ENCODE data around the gene CIC. TPM values are rescaled to one million over a fixed set of nuclear protein-coding genes. Genes with fewer than 3 reads are reported as not detected.

The CIC gene
- total RNA-seq, 1 donor from 2014 or later, result 96.5 TPM

DNA sequence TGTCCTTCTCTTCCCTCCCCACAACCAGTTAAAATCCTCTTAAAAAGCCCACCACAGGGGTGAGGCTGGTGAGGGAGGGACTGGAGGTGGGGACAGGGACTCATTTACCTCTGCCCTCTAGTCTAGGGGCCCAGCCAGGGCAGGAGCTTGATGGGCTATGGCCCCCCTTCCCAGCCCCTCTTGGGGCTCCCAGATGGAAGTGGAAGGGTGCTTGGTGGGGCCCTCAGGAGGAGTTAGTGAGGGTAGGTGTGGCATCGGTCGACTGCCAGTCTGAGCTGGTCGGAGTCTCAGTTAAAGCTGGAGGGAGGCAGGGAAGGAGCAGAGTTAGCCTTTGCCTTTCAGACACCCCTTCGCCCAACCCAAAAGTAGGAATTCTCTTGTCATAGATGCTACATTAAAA is 38.5 kb upstream of the CIC start:
- no peak overlapping the region for H3K27ac Mint-ChIP-seq
- POLR2A ChIA-PET, result interaction anchor here (0.5 to 2.1 kb wide), 3 partner anchors 12 to 32 kb away, joined by 3 to 5 read pairs (median 4); partner anchors contain the start of gene GSK3A
- no peak overlapping the region for H3K4me3 Mint-ChIP-seq

DNA sequence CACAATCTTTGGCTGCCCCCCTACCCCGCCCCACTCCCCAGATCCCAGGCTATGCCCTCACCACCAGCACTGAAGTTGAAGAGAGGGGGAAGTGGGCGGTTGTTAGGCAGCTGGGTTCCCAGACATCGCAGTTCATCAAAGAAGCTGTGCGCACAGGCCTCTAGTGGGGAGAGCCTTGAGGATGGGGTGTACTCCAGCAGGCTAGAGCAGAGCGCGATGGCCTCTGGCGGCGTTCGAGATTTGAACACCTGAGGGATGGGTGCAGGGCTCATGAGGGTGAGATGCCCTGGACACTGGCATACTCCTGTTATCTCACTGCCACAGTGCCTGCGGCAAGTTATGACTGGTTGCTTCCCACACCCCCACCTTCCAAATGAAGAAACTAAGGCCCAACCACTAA is 36.6 kb upstream of the CIC start:
- H3K27ac Mint-ChIP-seq, result no peak overlapping the region
- ATAC-seq (ENCODE audit: low read depth) (no peak), DNase-seq (no peak)
- intact Hi-C loops (cut with micrococcal nuclease), result no loop called here
- no peaks in the 10 kb centered on the region for H3K27me3 Mint-ChIP-seq
- H3K4me1 Mint-ChIP-seq, result no peaks in the 10 kb centered on the region
- H3K36me3 Mint-ChIP-seq (ENCODE audit: low read depth), result peaks cover 91% of the 10 kb centered on the region
- ChIA-PET POLR2A (interaction anchor here (0.5 kb wide), 1 partner anchor 48 kb away, joined by 8 read pairs; no protein-coding TSS in a partner anchor), CTCF (interaction anchor here (0.6 kb wide), 1 partner anchor 10 kb away, joined by 3 read pairs; no protein-coding TSS in a partner anchor)
- H3K4me3 Mint-ChIP-seq, result no peak overlapping the region
- TF ChIP-seq, protein P1, sequence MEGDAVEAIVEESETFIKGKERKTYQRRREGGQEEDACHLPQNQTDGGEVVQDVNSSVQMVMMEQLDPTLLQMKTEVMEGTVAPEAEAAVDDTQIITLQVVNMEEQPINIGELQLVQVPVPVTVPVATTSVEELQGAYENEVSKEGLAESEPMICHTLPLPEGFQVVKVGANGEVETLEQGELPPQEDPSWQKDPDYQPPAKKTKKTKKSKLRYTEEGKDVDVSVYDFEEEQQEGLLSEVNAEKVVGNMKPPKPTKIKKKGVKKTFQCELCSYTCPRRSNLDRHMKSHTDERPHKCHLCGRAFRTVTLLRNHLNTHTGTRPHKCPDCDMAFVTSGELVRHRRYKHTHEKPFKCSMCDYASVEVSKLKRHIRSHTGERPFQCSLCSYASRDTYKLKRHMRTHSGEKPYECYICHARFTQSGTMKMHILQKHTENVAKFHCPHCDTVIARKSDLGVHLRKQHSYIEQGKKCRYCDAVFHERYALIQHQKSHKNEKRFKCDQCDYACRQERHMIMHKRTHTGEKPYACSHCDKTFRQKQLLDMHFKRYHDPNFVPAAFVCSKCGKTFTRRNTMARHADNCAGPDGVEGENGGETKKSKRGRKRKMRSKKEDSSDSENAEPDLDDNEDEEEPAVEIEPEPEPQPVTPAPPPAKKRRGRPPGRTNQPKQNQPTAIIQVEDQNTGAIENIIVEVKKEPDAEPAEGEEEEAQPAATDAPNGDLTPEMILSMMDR (IDR thresholded peaks at IDR 0.05), result no peak
- no peaks in the 10 kb centered on the region for H3K9me3 Mint-ChIP-seq

More for the DNA sequence above, 38.5 kb upstream of the CIC start:
- DNase-seq (no peak), ATAC-seq (ENCODE audit: low read depth) (no peak)
- no peaks in the 10 kb centered on the region for H3K27me3 Mint-ChIP-seq
- intact Hi-C loops (cut with micrococcal nuclease), result no loop called here
- H3K36me3 Mint-ChIP-seq (ENCODE audit: low read depth), result peaks cover 90% of the 10 kb centered on the region
- no peaks in the 10 kb centered on the region for H3K9me3 Mint-ChIP-seq
- TF ChIP-seq, protein P1 (IDR thresholded peaks at IDR 0.05), result no peak
- CTCF ChIA-PET, result no interaction called here
- H3K4me1 Mint-ChIP-seq, result no peaks in the 10 kb centered on the region

DNA sequence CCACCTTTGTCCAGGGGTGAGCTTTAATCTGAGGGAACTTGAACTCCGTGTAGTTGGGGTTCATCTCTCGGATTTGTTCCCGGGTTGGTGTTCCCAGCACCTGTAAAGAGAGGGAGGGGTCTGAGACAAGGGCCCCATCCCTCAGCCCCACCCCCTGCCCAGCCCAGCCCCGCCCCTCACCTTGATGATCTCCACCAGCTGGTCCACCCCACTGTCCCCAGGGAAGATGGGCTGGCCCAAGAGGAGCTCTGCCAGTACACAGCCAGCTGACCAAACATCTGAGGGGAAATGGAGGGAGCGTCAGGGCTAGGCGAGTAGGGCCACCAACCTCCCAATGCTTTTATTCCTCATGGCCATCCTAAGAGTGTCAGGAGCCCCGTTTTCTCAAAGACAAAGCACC is 35.9 kb upstream of the CIC start:
- ChIA-PET POLR2A (interaction anchor here (0.6 to 1.9 kb wide), 2 partner anchors 9 to 12 kb away, joined by 4 to 7 read pairs; partner anchors contain the start of gene GSK3A), CTCF (interaction anchor here (0.6 kb wide), 1 partner anchor 11 kb away, joined by 3 read pairs; no protein-coding TSS in a partner anchor)
- no peaks in the 10 kb centered on the region for H3K27me3 Mint-ChIP-seq
- no peak overlapping the region for H3K27ac Mint-ChIP-seq
- no peak overlapping the region for H3K4me3 Mint-ChIP-seq
- ATAC-seq (ENCODE audit: low read depth) (no peak), DNase-seq (no peak)
- H3K36me3 Mint-ChIP-seq (ENCODE audit: low read depth), result peaks cover 86% of the 10 kb centered on the region
- TF ChIP-seq, protein P1 (IDR thresholded peaks at IDR 0.05), result no peak
- no peaks in the 10 kb centered on the region for H3K9me3 Mint-ChIP-seq
- H3K4me1 Mint-ChIP-seq, result no peaks in the 10 kb centered on the region
- intact Hi-C loops (cut with micrococcal nuclease), result no loop called here

DNA sequence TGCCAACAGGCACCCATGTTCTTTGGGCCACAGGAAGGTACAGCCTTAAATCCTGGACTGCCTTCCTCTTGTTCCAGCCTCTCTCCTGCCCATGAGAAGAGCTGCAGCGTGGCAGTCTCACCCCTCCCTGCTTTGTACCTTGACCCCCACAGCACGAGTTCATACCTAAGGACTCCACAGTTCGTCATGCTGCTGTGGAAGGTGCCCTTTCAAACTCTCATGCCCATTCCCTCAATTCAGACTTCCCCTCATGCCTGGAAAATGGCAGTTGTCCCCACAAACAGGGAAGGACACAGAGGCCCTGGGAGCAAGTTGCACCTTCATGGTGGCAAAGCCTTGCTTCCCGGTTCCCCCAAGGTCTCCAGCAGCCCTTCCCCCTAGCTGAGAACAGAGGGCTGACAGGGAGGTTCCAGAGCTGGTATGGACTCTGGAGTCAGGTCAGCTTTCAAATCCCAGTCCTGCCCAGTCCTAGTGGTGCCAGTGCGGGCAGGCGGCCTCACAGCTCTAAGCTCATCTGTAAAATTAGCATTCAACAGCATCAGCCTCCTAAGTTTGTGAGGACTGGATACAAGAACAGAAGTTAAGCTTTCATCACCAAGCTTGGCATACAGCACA is 35.3 kb upstream of the CIC start:
- Mint-ChIP-seq H3K27ac (peak overlapping the region; percentile 59), H3K27me3 (no peaks in the 10 kb centered on the region), H3K4me1 (no peaks in the 10 kb centered on the region), H3K4me3 (no peak overlapping the region), H3K36me3 (ENCODE audit: low read depth) (peaks cover 80% of the 10 kb centered on the region), H3K9me3 (no peaks in the 10 kb centered on the region)
- POLR2A ChIA-PET, result interaction anchor here (1.9 kb wide), 1 partner anchor 9 kb away, joined by 7 read pairs; the partner anchor contains the start of gene GSK3A
- no peak for DNase-seq
- no peak for ATAC-seq (ENCODE audit: low read depth)
- intact Hi-C loops (cut with micrococcal nuclease), result no loop called here
- TF ChIP-seq, protein P1 (IDR thresholded peaks at IDR 0.05), result no peak
- CTCF ChIA-PET, result no interaction called here

DNA sequence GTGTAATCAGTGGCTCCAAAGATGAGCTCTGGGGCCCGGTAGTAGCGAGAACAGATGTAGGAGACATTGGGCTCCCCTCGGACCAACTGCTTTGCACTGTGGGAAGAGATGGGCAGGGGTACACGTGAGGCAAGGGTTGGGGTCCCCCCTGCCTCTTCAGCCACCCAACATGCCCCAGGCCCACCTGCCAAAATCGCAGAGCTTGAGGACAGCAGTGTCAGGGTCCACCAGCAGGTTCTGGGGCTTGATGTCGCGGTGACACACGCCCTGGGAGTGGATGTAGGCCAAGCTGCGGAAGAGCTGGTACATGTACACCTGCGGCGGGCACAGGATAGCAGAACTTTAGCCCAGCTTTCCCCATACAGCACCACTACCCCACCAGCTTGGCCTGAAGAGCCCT is 34.7 kb upstream of the CIC start:
- H3K4me3 Mint-ChIP-seq, result no peak overlapping the region
- peaks cover 79% of the 10 kb centered on the region for H3K36me3 Mint-ChIP-seq (ENCODE audit: low read depth)
- no peak overlapping the region for H3K27ac Mint-ChIP-seq
- ATAC-seq (ENCODE audit: low read depth) (no peak), DNase-seq (no peak)
- ChIA-PET POLR2A (interaction anchor here (1.9 kb wide), 1 partner anchor 8 kb away, joined by 7 read pairs; the partner anchor contains the start of gene GSK3A), CTCF (no interaction called here)
- intact Hi-C loops (cut with micrococcal nuclease), result no loop called here
- TF ChIP-seq, protein P1 (IDR thresholded peaks at IDR 0.05), result no peak
- H3K4me1 Mint-ChIP-seq, result peaks cover 4% of the 10 kb centered on the region
- H3K9me3 Mint-ChIP-seq, result no peaks in the 10 kb centered on the region
- no peaks in the 10 kb centered on the region for H3K27me3 Mint-ChIP-seq

All from activated B cell treated with CpG ODN at 0.5 μM for 24 hours (primary cell).